ENCODE measurements around the gene VCAN. TPM values are rescaled to one million over a fixed set of nuclear protein-coding genes. Genes with fewer than 3 reads are reported as not detected.
A peak's percentile ranks its signal among the peaks of the same experiment; 100 is the strongest.

The VCAN gene
- total and polyA plus RNA-seq, 8 donors: 1.5 to 184 (median 12.7) TPM

GRCh38 chr5:83586874-83587776 lies 115.6 kb downstream of the VCAN start:
- Histone ChIP-seq H3K9me3 (no peaks in the 10 kb centered on the region), H3K4me1 (no peaks in the 10 kb centered on the region), H3K36me3 (no peaks in the 10 kb centered on the region), H3K27ac (no peak overlapping the region), H3K27me3 (no peaks in the 10 kb centered on the region), H3K4me3 (no peak overlapping the region)
- DNase-seq: no peak
- TF ChIP-seq EP300 (IDR thresholded peaks at IDR 0.05) (no peak), CTCF (IDR thresholded peaks at IDR 0.05) (no peak), POLR2A (IDR thresholded peaks at IDR 0.05) (no peak), POLR2AphosphoS5 (IDR thresholded peaks at IDR 0.05) (no peak)
- WGBS, 5 donors: 45 to 65% (median 58%) methylated on average over 3 of the region's 3 CpGs
- intact Hi-C loops (cut with DNase I; ENCODE audit: low total_unique reads): no loop called here

DNA sequence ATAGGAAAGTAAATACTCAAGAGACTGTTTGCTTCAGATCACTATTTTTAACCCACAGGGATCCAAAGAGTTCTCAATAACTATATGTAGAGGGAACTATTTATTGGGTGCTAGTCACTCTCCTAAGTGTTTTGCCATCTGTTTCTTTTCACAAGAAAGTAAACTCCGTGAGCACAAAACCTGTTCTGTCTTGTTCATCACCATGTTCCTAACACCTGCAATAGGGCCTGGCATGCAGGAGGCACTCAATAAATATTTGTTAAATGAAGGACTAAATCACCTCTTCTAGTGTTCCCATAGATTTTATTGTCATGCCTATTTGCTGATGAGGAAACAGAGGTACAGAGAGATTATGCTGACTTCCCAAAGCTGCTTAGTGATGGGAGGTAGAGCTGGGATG lies 118.2 kb downstream of the VCAN start:
- Histone ChIP-seq H3K4me1 (no peaks in the 10 kb centered on the region), H3K27ac (no peak overlapping the region), H3K9me3 (no peaks in the 10 kb centered on the region), H3K4me3 (no peak overlapping the region), H3K27me3 (no peaks in the 10 kb centered on the region), H3K36me3 (no peaks in the 10 kb centered on the region)
- WGBS, 5 donors: 50 to 90% (median 73%) methylated on average over 1 of the region's 1 CpG
- intact Hi-C loops (cut with DNase I; ENCODE audit: low total_unique reads): no loop called here
- TF ChIP-seq CTCF (IDR thresholded peaks at IDR 0.05) (no peak), POLR2A (IDR thresholded peaks at IDR 0.05) (no peak), EP300 (IDR thresholded peaks at IDR 0.05) (no peak), POLR2AphosphoS5 (IDR thresholded peaks at IDR 0.05) (no peak)
- DNase-seq: peak in 1 of 2 donors; percentile 22

- Histone ChIP-seq H3K27me3 (no peaks in the 10 kb centered on the region), H3K4me1 (no peaks in the 10 kb centered on the region), H3K36me3 (no peaks in the 10 kb centered on the region), H3K4me3 (no peak overlapping the region), H3K27ac (no peak overlapping the region), H3K9me3 (no peaks in the 10 kb centered on the region)
- no peak for DNase-seq
- intact Hi-C loops (cut with DNase I; ENCODE audit: low total_unique reads): no loop called here
- WGBS, 5 donors: 72 to 78% (median 72%) methylated on average over 4 of the region's 4 CpGs
- TF ChIP-seq CTCF (IDR thresholded peaks at IDR 0.05) (no peak), POLR2AphosphoS5 (IDR thresholded peaks at IDR 0.05) (no peak), POLR2A (IDR thresholded peaks at IDR 0.05) (no peak), EP300 (IDR thresholded peaks at IDR 0.05) (no peak)
These were observed 119.4 kb downstream of the VCAN start for GRCh38 chr5:83590966-83591365.

DNA sequence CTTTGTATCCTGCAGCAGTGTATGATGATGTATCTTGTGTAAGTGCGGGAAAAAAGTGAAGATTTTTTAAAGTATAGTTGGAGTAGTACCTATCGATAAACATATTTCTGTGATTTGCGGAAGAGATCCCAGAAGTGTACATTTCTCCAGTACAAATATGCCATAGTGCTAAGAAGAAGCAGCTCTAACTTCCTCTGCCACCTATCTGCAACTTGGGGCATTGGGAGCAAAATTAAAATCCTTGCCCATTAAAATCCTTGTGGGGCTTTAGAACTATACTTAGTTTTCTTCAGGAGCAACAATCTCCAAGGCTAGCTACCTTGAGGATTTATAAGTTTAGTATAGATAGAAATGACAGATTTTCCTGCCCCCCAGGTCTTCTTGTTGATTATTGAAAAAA lies 123.7 kb downstream of the VCAN start:
- no peaks in the 10 kb centered on the region for H3K9me3 ChIP-seq
- no peaks in the 10 kb centered on the region for H3K4me1 ChIP-seq
- H3K27ac ChIP-seq: no peak overlapping the region
- no peak overlapping the region for H3K4me3 ChIP-seq
- H3K27me3 ChIP-seq: no peaks in the 10 kb centered on the region
- intact Hi-C loops (cut with DNase I; ENCODE audit: low total_unique reads): no loop called here
- DNase-seq: no peak
- TF ChIP-seq CTCF (IDR thresholded peaks at IDR 0.05) (no peak), POLR2AphosphoS5 (IDR thresholded peaks at IDR 0.05) (no peak), EP300 (IDR thresholded peaks at IDR 0.05) (no peak)
- WGBS, 5 donors: 95 to 98% (median 96%) methylated on average over 3 of the region's 3 CpGs
- no peaks in the 10 kb centered on the region for H3K36me3 ChIP-seq

Data from stomach (tissue), 9 donors.